ENCODE measurements around the gene VSIG10.

DNA sequence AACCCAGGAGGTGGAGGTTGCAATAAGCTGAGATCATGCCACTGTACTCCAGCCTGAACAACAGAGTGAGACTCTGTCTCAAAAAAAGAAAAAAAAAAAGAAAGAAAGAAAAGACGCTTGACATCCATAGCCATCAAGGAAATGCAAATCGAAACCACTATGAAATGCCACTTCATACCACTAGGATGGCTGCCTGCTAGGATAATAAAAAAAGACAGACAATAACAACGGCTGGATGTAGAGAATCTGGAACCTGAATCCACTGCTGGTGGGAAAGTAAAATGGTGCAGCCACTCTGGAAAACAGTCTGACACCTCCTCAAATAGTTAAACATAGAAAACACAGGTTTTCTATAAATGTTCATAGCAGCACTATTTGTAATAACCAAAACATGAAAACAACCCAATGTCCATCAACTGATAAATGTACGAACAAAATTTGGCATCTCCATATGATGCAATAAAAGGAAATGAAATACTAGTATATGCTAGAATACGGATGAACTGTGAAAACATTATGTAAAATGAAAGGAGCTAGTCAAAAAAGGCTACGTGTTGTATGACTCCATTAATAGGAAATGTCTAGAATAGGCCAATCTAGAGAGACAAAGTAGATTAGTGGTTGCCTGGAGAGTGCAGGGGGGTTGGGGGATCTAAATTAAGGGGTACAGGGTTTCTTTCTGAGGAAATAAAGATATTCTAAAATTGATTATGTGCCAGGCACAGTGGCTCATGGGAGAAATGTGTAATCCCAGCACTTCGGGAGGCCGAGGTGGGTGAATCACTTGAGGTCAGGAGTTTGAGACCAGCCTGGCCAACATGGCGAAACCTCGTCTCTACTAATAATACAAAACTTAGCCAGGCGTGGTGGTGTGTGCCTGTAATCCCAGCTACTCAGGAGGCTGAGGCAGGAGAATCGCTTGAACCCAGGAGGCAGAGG is 52.6 kb downstream of the VSIG10 start:
- TF ChIP-seq CTCF (IDR thresholded peaks at IDR 0.05) (no peak), POLR2AphosphoS5 (IDR thresholded peaks at IDR 0.05) (no peak), EP300 (IDR thresholded peaks at IDR 0.05) (no peak)
